GM13977 (cell line): ENCODE results near the gene HSP90AA1.

Source experiments
- DNase-seq: peaks from one replicate; pipeline ENCODE4 v3.0.0; 2012; ENCODE audit warnings: low spot score
- CTCF ChIP-seq: IDR thresholded peaks from 2 replicates; pipeline ENCODE4 v1.5.1; 2012; ENCODE audit warnings: mild to moderate bottlenecking, control low read depth; ENCODE audit not compliant: insufficient read depth; ENCODE audit errors: extremely low read depth, missing control alignments
- in situ Hi-C: fragments of 300-500 bp; cut with MboI; formaldehyde crosslinking; loops from one replicate; pipeline ENCODE4 v1.12.0; 2022; ENCODE audit warnings: low sequenced_read_pairs, low pct_unique_long_range_greater_than_20kb, mixed read lengths, inconsistent platforms; ENCODE audit not compliant: unreplicated experiment

The HSP90AA1 gene

GRCh38 chr14:102103062-102103695 is 16.3 kb upstream of the HSP90AA1 start:
- no peak for TF ChIP-seq CTCF
- in situ Hi-C loops: no loop called here
- DNase-seq: no peak

- TF ChIP-seq CTCF: no peak
- DNase-seq: no peak
- in situ Hi-C loops: loop anchor here (10.0 kb wide), 1 partner anchor 133 kb away; the partner anchor contains the start of gene DYNC1H1
Measured at GRCh38 chr14:102097441-102098135, 10.7 kb upstream of the HSP90AA1 start.

GRCh38 chr14:102096569-102097188 is 9.8 kb upstream of the HSP90AA1 start:
- in situ Hi-C loops: loop anchor here (10.0 kb wide), 1 partner anchor 132 kb away; the partner anchor contains the start of gene DYNC1H1
- TF ChIP-seq CTCF: peak; percentile 79

GRCh38 chr14:102095871-102096568 is 9.2 kb upstream of the HSP90AA1 start:
- in situ Hi-C loops: loop anchor here (10.0 kb wide), 1 partner anchor 131 kb away; the partner anchor contains the start of gene DYNC1H1
- TF ChIP-seq CTCF: peak; percentile 3
- DNase-seq: no peak

More at GRCh38 chr14:102096569-102097188, 9.8 kb upstream of the HSP90AA1 start:
- DNase-seq: peak; percentile 60

GRCh38 chr14:102095231-102095870 is 8.5 kb upstream of the HSP90AA1 start:
- TF ChIP-seq CTCF: no peak
- in situ Hi-C loops: loop anchor here (10.0 kb wide), 1 partner anchor 131 kb away; the partner anchor contains the start of gene DYNC1H1
- no peak for DNase-seq
